Peyer's patch (tissue), 4 donors: ENCODE results near the gene GID8.

Experiments
- POLR2A ChIP-seq, 2 donors: fragments of 450-650 bp; IDR thresholded peaks; one replicate each; pipeline ENCODE4 v1.5.1; 2017; ENCODE audit warnings: antibody characterized with exemption in 2 of 2, mild to moderate bottlenecking in 2 of 2, moderate library complexity in 2 of 2
- TF ChIP-seq, protein P1 (sequence below), 6 experiments: fragments of 450-650 bp in 4 of 6; fragments of 200-600 bp in 2 of 6; sonication (generic) in 1 of 6; IDR thresholded peaks; one replicate each; pipeline ENCODE4 v1.5.1; 2017 to 2019; ENCODE audit warnings: antibody characterized with exemption in 6 of 6, mild to moderate bottlenecking in 3 of 6, moderate library complexity in 1 of 6

DNA sequence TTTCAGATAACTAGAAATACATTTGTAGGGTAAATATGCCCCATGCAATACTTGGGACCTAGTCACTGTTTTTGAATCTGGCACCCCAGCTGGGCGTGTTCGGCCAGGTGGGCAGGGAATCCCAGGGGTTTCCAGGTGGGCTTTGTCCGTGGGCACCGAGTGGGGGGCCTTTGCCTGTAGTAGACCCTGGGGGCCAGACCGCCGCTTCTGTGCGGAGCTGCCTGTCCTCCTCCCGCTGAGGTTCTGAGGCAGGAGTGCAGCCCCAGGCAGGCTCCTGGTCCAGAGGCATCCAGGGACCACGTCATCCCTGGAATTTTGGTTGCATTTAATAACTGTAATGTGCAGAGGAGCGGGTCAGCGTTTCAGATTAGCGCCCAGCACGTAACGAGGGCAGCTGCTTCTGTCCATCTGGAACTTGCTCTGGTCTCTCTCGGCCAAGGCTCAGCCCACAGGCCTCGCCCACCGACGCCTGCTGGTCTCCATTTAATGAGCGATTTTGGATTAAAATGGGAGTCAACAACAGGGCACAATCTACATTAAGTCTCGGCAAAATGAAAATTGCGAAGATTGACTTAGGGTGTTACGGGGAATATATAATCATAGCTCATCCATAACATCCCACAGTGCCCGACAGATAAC is 56.0 kb downstream of the GID8 start:
- TF ChIP-seq, protein P1, sequence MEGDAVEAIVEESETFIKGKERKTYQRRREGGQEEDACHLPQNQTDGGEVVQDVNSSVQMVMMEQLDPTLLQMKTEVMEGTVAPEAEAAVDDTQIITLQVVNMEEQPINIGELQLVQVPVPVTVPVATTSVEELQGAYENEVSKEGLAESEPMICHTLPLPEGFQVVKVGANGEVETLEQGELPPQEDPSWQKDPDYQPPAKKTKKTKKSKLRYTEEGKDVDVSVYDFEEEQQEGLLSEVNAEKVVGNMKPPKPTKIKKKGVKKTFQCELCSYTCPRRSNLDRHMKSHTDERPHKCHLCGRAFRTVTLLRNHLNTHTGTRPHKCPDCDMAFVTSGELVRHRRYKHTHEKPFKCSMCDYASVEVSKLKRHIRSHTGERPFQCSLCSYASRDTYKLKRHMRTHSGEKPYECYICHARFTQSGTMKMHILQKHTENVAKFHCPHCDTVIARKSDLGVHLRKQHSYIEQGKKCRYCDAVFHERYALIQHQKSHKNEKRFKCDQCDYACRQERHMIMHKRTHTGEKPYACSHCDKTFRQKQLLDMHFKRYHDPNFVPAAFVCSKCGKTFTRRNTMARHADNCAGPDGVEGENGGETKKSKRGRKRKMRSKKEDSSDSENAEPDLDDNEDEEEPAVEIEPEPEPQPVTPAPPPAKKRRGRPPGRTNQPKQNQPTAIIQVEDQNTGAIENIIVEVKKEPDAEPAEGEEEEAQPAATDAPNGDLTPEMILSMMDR (IDR thresholded peaks at IDR 0.05): no peak
- TF ChIP-seq POLR2A (IDR thresholded peaks at IDR 0.05): no peak
